HCT116 (cell line): ENCODE measurements around the gene CAP2. TPM values are rescaled to one million over a fixed set of nuclear protein-coding genes. Genes with fewer than 3 reads are reported as not detected.

Source experiments
- ATAC-seq: fragments of 200-7000 bp; cut with Tn5 transposase; 2 replicates; pipeline ENCODE4 v1.9.1; 2020; ENCODE audit warnings: mild to moderate bottlenecking, moderate library complexity
- BruUV-seq: library from RNA; stranded (reverse); fragments of 400-500 nt; replicated peaks from 2 replicates; lab custom pipeline; 2021; lab: Mats Ljungman, UMichigan
- CTCF ChIA-PET: fragments of 300-600 bp; sonication (Branson Sonifier 250); formaldehyde crosslinking; loops from one replicate; lab custom pipeline; 2021; ENCODE audit warnings: antibody characterized with exemption; lab: Charles Lee
- POLR2A ChIA-PET: fragments of 300-600, 350-600 bp; sonication (Branson Sonifier 250); formaldehyde crosslinking; loops from one replicate; lab custom pipeline; 2021; ENCODE audit warnings: antibody characterized with exemption; lab: Charles Lee
- RAD21 ChIA-PET, 2 experiments: fragments of 300-600 bp; sonication (Branson Sonifier 250); formaldehyde crosslinking; loops; one replicate each; lab custom pipeline; 2023; ENCODE audit warnings: low total read pairs in 2 of 2; ENCODE audit not compliant: uncharacterized antibody in 2 of 2, unreplicated experiment in 2 of 2, low non-redundant PET in 1 of 2; lab: Charles Lee
- DNase-seq: peaks from one replicate; pipeline ENCODE4 v3.0.0-alpha.2; 2010; ENCODE audit warnings: low read depth, low spot score
- H2AFZ ChIP-seq: fragments of 200-600 bp; shearing (Covaris generic), sonication (generic); 2 replicates; pipeline ENCODE4 v1.6.1; 2017; ENCODE audit warnings: low read depth, mixed run types, mixed read lengths, antibody characterized with exemption, low read length; ENCODE audit not compliant: poor library complexity, severe bottlenecking
- H3K27ac ChIP-seq: 2 replicates; pipeline ENCODE4 v1.5.1; 2012; ENCODE audit warnings: low read depth, low read length
- H3K27me3 ChIP-seq: fragments of 200-600 bp; sonication (generic); 2 replicates; pipeline ENCODE4 v1.6.1; 2016; ENCODE audit warnings: mixed run types, low read length, mixed read lengths; ENCODE audit not compliant: insufficient read depth
- H3K36me3 ChIP-seq, 2 experiments: fragments of 200-500 bp in 1 of 2; fragments of 200-600 bp in 1 of 2; sonication (Bioruptor generic) in 1 of 2; sonication (generic) in 1 of 2; 2 replicates each; pipeline versions ENCODE4 v1.5.1 to v1.6.1; 2014 to 2016; ENCODE audit warnings: low read length in 2 of 2, inconsistent platforms in 1 of 2, mixed read lengths in 1 of 2, mixed run types in 1 of 2; ENCODE audit not compliant: insufficient read depth in 2 of 2, control insufficient read depth in 1 of 2
- H3K4me1 ChIP-seq, 2 experiments: fragments of 200-600 bp in 1 of 2; sonication (generic) in 1 of 2; 2 replicates each; pipeline versions ENCODE4 v1.5.1 to v1.6.1; 2012 to 2017; ENCODE audit warnings: low read length in 2 of 2, inconsistent platforms in 1 of 2, mild to moderate bottlenecking in 1 of 2, mixed read lengths in 1 of 2, mixed run types in 1 of 2, moderate library complexity in 1 of 2; ENCODE audit not compliant: insufficient read depth in 2 of 2, control insufficient read depth in 1 of 2
- H3K4me2 ChIP-seq: fragments of 200-600 bp; sonication (generic); 2 replicates; pipeline ENCODE4 v1.6.1; 2017; ENCODE audit warnings: mixed run types, low read length, mixed read lengths
- H3K4me3 ChIP-seq, 2 experiments: fragments of 200-600 bp in 1 of 2; sonication (generic) in 1 of 2; replicated peaks in 1 of 2; 2 replicates each; pipeline ENCODE4 v1.5.1; 2011 to 2016; ENCODE audit warnings: low read length in 2 of 2, control low read depth in 1 of 2, low read depth in 1 of 2, mild to moderate bottlenecking in 1 of 2, mixed read lengths in 1 of 2, mixed run types in 1 of 2
- H3K79me2 ChIP-seq: fragments of 200-600 bp; sonication (generic); 2 replicates; pipeline ENCODE4 v1.6.1; 2017; ENCODE audit warnings: mild to moderate bottlenecking, mixed run types, low read length, moderate library complexity, mixed read lengths; ENCODE audit not compliant: insufficient read depth
- H3K9ac ChIP-seq: fragments of 200-600 bp; sonication (generic); 2 replicates; pipeline ENCODE4 v1.6.1; 2016; ENCODE audit warnings: low read length, mixed read lengths
- H3K9me2 ChIP-seq: fragments of 200-600 bp; sonication (generic), shearing (Covaris generic); 2 replicates; pipeline ENCODE4 v1.6.1; 2017; ENCODE audit warnings: mixed run types, mild to moderate bottlenecking, moderate library complexity; ENCODE audit not compliant: insufficient read depth
- H3K9me3 ChIP-seq, 2 experiments: fragments of 200-500 bp in 1 of 2; fragments of 200-600 bp in 1 of 2; sonication (Bioruptor generic) in 1 of 2; sonication (generic) in 1 of 2; 2 replicates each; pipeline ENCODE4 v1.6.1; 2014 to 2017; ENCODE audit warnings: low read length in 2 of 2, mixed read lengths in 2 of 2, inconsistent platforms in 1 of 2, low read depth in 1 of 2, mild to moderate bottlenecking in 1 of 2, mixed run types in 1 of 2, moderate library complexity in 1 of 2; ENCODE audit not compliant: control insufficient read depth in 1 of 2, insufficient read depth in 1 of 2
- H4K20me1 ChIP-seq: fragments of 200-600 bp; sonication (generic), shearing (Covaris generic); 2 replicates; pipeline ENCODE4 v1.6.1; 2017; ENCODE audit warnings: mixed run types, mild to moderate bottlenecking, moderate library complexity; ENCODE audit not compliant: insufficient read depth
- CTCF ChIP-seq, 3 experiments: fragments of 200-600 bp in 1 of 3; sonication (generic) in 1 of 3; IDR thresholded peaks in 2 of 3; conservative IDR thresholded peaks in 1 of 3; 2 replicates each; pipeline ENCODE4 v1.5.1; 2012 to 2017; ENCODE audit warnings: low read depth in 2 of 3, low read length in 2 of 3, antibody characterized with exemption in 1 of 3, borderline replicate concordance in 1 of 3, control low read depth in 1 of 3, mild to moderate bottlenecking in 1 of 3, mixed read lengths in 1 of 3, mixed run types in 1 of 3, moderate library complexity in 1 of 3; ENCODE audit not compliant: insufficient read depth in 1 of 3
- EZH2phosphoT487 ChIP-seq: fragments of 200-600 bp; IDR thresholded peaks from 2 replicates; pipeline ENCODE4 v1.6.1; 2018; ENCODE audit warnings: antibody characterized with exemption, borderline replicate concordance
- FOSL1 ChIP-seq: IDR thresholded peaks from 2 replicates; pipeline ENCODE4 v1.6.1; 2012; ENCODE audit warnings: low read depth
- POLR2A ChIP-seq: IDR thresholded peaks from 2 replicates; pipeline ENCODE4 v1.7.0; 2011; ENCODE audit warnings: borderline replicate concordance; ENCODE audit not compliant: insufficient read depth, insufficient read length; ENCODE audit errors: extremely low read depth
- RAD21 ChIP-seq: IDR thresholded peaks from 2 replicates; pipeline ENCODE4 v1.6.1; 2012; ENCODE audit warnings: low read depth, mild to moderate bottlenecking
- REST ChIP-seq: IDR thresholded peaks from 2 replicates; pipeline ENCODE4 v1.6.1; 2012; ENCODE audit warnings: low read depth
- SIN3A ChIP-seq: IDR thresholded peaks from 2 replicates; pipeline ENCODE4 v1.6.1; 2012; ENCODE audit warnings: low read depth
- SP1 ChIP-seq: IDR thresholded peaks from 2 replicates; pipeline ENCODE4 v1.6.1; 2012; ENCODE audit warnings: low read depth
- TCF7L2 ChIP-seq: IDR thresholded peaks from 2 replicates; pipeline ENCODE4 v1.7.0; 2011; ENCODE audit warnings: borderline replicate concordance, inconsistent platforms; ENCODE audit not compliant: insufficient read depth, insufficient read length; ENCODE audit errors: extremely low read depth
- ZFX ChIP-seq: fragments of 450-650 bp; IDR thresholded peaks from 2 replicates; pipeline ENCODE4 v1.6.1; 2017
- intact Hi-C: fragments of 100-400 bp; cut with micrococcal nuclease; formaldehyde crosslinking; loops from 2 replicates; pipeline ENCODE4 v1.10.0; 2022
- total RNA-seq: library from RNA; stranded (reverse); gene quantifications from one replicate; pipeline ENCODE4 v1.2.1, GENCODE V29; 2021; ENCODE audit not compliant: unreplicated experiment

Gene CAP2
- total RNA-seq, 1 experiment from 2014 or later = 3.8 TPM

GRCh38 chr6:17473554-17473953 is 80.2 kb downstream of the CAP2 start:
- H4K20me1 ChIP-seq = no peaks in the 10 kb centered on the region
- H3K9me3 ChIP-seq = no peaks in the 10 kb centered on the region
- ChIA-PET POLR2A (no interaction called here), CTCF (no interaction called here)
- intact Hi-C loops = no loop called here
- no peaks in the 10 kb centered on the region for H3K79me2 ChIP-seq
- DNase-seq = no peak
- TF ChIP-seq SP1 = no peak
- no peak for TF ChIP-seq EZH2phosphoT487
- no peak for TF ChIP-seq CTCF (IDR thresholded peaks at IDR 0.05 in 2 of 3, conservative IDR thresholded peaks at IDR 0.05 in 1 of 3; ENCODE audit: borderline replicate concordance in 1 of 3, insufficient read depth in 1 of 3, low read depth in 2 of 3, low read length in 2 of 3)
- no peak for TF ChIP-seq POLR2A
- no peak for TF ChIP-seq SIN3A
- no peak for TF ChIP-seq TCF7L2
- TF ChIP-seq FOSL1 = no peak
- TF ChIP-seq ZFX = no peak
- no peak for TF ChIP-seq RAD21
- no peak for TF ChIP-seq REST
- TF ChIP-seq, all 23 proteins: peak for 0
- Histone ChIP-seq H3K4me3 (no peak overlapping the region), H3K9me2 (no peaks in the 10 kb centered on the region), H3K4me1 (no peaks in the 10 kb centered on the region), H2AFZ (no peak overlapping the region), H3K4me2 (no peak overlapping the region), H3K9ac (no peak overlapping the region), H3K27me3 (no peaks in the 10 kb centered on the region), H3K36me3 (no peaks in the 10 kb centered on the region), H3K27ac (no peak overlapping the region)
- no peak for ATAC-seq
- RAD21 ChIA-PET = no interaction called here
- BruUV-seq = no TSS peak
